Left ventricle myocardium inferior (tissue), 1 donor: ENCODE measurements around the gene TNIP1. TPM values are rescaled to one million over a fixed set of nuclear protein-coding genes. Genes with fewer than 3 reads are reported as not detected.
A peak's percentile ranks its signal among the peaks of the same experiment; 100 is the strongest.

Experiments used
- DNase-seq: peaks from one replicate; pipeline ENCODE4 v3.0.0-alpha.2; 2020
- H3K27ac ChIP-seq: fragments of 200-600 bp; replicated peaks from 2 replicates; pipeline ENCODE4 v1.8.0; 2021
- H3K27me3 ChIP-seq: fragments of 200-600 bp; 2 replicates; pipeline ENCODE4 v1.8.0; 2021; ENCODE audit warnings: low read depth
- H3K36me3 ChIP-seq: fragments of 200-600 bp; 2 replicates; pipeline ENCODE4 v1.8.0; 2021
- H3K4me1 ChIP-seq: fragments of 200-600 bp; 2 replicates; pipeline ENCODE4 v1.8.0; 2021
- H3K4me3 ChIP-seq: fragments of 200-600 bp; 2 replicates; pipeline ENCODE4 v1.8.0; 2021; ENCODE audit warnings: mild to moderate bottlenecking, moderate library complexity
- H3K9me3 ChIP-seq: fragments of 200-600 bp; replicated peaks from 2 replicates; pipeline ENCODE4 v1.8.0; 2021
- CTCF ChIP-seq: fragments of 200-600 bp; IDR thresholded peaks from 2 replicates; pipeline ENCODE4 v1.8.0; 2021; ENCODE audit warnings: antibody characterized with exemption, mild to moderate bottlenecking, borderline replicate concordance
- intact Hi-C: fragments of 100-400 bp; cut with micrococcal nuclease; formaldehyde crosslinking; loops from one replicate; pipeline ENCODE4 v1.11.0; 2022
- total RNA-seq: library from RNA; stranded (reverse); fragmentation: NEBNext Ultra II Directional; extraction: Animal tissue kit (Norgen Biotek cat#: 25700); gene quantifications from one replicate; pipeline ENCODE4 v1.2.1, GENCODE V29; 2021
- donor health status: DM: no; HTN: yes; CAD: no; lungs with severe emphysema.

Gene TNIP1
- total RNA-seq, 1 donor from 2014 or later, result 131 TPM

DNA sequence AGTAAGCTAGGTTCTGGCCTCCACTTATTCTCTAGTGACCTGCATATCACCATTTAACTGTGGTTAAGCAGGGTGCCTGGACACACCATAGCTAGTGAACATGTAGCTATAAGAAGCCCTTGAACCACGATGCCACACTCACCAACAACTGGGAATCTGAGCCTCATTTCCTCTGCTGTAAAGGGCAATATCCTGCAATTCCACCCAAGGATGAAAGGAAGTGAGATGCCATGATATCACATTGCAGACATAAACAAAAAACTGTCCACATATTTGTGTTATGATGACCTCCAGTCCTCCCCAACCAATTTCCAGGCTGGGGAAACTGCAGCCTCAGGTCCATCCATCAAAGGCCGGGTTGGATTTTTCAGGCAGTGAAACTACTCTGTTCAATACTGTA is 10.4 kb downstream of the TNIP1 start:
- H3K4me1 ChIP-seq, result peaks cover 83% of the 10 kb centered on the region
- H3K9me3 ChIP-seq, result no peaks in the 10 kb centered on the region
- H3K36me3 ChIP-seq, result no peaks in the 10 kb centered on the region
- no peak for DNase-seq
- intact Hi-C loops, result no loop called here
- H3K27me3 ChIP-seq, result no peaks in the 10 kb centered on the region
- H3K27ac ChIP-seq, result peak overlapping the region; percentile 82
- no peak overlapping the region for H3K4me3 ChIP-seq
- no peak for TF ChIP-seq CTCF

DNA sequence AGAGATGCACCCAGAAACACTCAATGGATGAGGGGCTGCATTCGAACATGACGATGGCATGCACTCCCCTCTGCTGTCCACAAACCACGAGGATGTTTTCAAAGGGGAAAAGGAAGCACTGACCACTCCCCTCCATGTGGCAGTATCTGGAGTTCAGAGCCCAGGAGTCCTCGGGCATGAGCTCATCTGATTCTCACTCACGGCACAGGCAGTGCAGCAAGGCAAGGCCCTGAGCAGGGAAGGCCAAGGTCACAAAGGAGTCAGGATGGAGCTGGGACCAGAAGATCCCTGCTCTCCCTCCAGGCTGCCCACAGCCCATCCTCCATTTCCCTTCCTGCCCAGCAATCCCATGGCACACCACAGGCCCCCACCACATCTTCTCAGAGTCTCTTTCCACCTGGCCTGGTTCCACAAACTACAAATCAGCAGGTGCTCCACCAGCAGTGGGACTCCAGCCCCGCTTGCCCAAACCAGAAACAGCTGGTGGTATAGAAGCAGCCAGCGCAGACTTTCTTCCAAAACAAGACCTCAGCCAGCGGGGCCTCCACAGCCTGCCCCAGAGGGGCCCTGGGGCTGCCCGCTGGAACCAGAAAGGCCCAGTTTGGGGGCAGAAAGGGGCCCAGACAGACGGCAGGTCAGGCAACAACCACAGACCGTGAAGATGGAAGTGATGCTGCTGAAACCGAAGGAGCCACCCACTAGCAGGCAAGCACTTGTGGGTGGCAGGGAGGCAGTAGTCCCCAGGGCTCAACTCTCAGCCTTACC is 12.2 kb downstream of the TNIP1 start:
- intact Hi-C loops, result no loop called here
- no peak for TF ChIP-seq CTCF
- no peak for DNase-seq
- no peak overlapping the region for H3K4me3 ChIP-seq
- no peaks in the 10 kb centered on the region for H3K27me3 ChIP-seq
- no peaks in the 10 kb centered on the region for H3K9me3 ChIP-seq
- no peaks in the 10 kb centered on the region for H3K36me3 ChIP-seq
- H3K4me1 ChIP-seq, result peaks cover 95% of the 10 kb centered on the region
- peak overlapping the region; percentile 82 for H3K27ac ChIP-seq

- no peak for DNase-seq
- H3K36me3 ChIP-seq, result peaks cover under 1% of the 10 kb centered on the region
- TF ChIP-seq CTCF, result no peak
- H3K4me1 ChIP-seq, result peaks cover 100% of the 10 kb centered on the region
- H3K4me3 ChIP-seq, result no peak overlapping the region
- intact Hi-C loops, result no loop called here
- H3K27ac ChIP-seq, result peak overlapping the region; percentile 82
- H3K9me3 ChIP-seq, result no peaks in the 10 kb centered on the region
- H3K27me3 ChIP-seq, result no peaks in the 10 kb centered on the region
These were observed 13.0 kb downstream of the TNIP1 start for GRCh38 chr5:151067632-151068432.

- no peak for TF ChIP-seq CTCF
- peak overlapping the region; percentile 82 for H3K27ac ChIP-seq
- DNase-seq, result no peak
- intact Hi-C loops, result no loop called here
- no peak overlapping the region for H3K4me3 ChIP-seq
- no peaks in the 10 kb centered on the region for H3K27me3 ChIP-seq
- H3K36me3 ChIP-seq, result peaks cover 9% of the 10 kb centered on the region
- peaks cover 100% of the 10 kb centered on the region for H3K4me1 ChIP-seq
- H3K9me3 ChIP-seq, result no peaks in the 10 kb centered on the region
These were observed 13.9 kb downstream of the TNIP1 start for GRCh38 chr5:151066920-151067319.

GRCh38 chr5:151065609-151066008 is 15.2 kb downstream of the TNIP1 start:
- Histone ChIP-seq H3K27ac (peak overlapping the region; percentile 93), H3K9me3 (no peaks in the 10 kb centered on the region), H3K36me3 (peaks cover 22% of the 10 kb centered on the region), H3K27me3 (no peaks in the 10 kb centered on the region), H3K4me1 (peaks cover 100% of the 10 kb centered on the region), H3K4me3 (no peak overlapping the region)
- TF ChIP-seq CTCF, result no peak
- intact Hi-C loops, result no loop called here
- no peak for DNase-seq
